HFF-Myc (cell line): ENCODE results near the gene YAF2.

Experiments used
- DNase-seq: peaks from one replicate; pipeline ENCODE4 v3.0.0-alpha.2; 2011; ENCODE audit warnings: low read depth; ENCODE audit errors: extremely low read depth
- H3K4me3 ChIP-seq: replicated peaks from 2 replicates; pipeline ENCODE4 v1.5.1; 2011; ENCODE audit warnings: low read depth, mild to moderate bottlenecking, control low read depth, low read length
- TF ChIP-seq, protein P1 (sequence below): IDR thresholded peaks from 2 replicates; pipeline ENCODE4 v1.5.1; 2012; ENCODE audit warnings: mild to moderate bottlenecking, low read depth, low read length, control low read depth; ENCODE audit errors: missing control alignments

The YAF2 gene

DNA sequence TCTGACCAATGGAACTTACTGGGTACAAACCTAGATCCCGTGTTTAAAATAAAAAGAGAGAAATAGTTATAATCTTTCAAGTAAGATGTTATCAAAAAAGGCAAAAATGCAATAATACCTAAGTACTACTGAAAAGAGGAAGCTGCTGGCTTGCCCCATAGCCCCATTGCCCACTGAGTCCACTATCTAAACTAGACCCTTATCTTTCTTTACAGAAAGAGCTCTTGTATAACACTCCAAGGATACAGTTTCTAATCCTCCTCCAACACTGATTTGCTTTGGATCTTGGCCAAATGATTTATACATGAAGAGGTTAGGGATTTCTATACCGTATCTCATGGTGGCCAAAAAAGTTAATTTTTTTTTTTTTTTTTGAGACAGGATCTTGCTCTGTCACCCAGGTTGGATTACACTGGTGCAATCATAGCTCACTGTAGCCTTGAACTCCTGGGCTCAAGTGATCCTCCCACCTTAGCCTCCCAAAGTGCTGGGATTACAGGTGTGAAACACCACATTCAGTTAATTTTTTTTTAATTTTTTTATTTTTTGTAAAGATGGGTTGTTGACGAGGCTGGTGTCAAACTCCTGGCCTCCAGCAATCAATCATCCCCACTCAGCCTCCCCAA lies 96.0 kb downstream of the YAF2 start:
- TF ChIP-seq, protein P1, sequence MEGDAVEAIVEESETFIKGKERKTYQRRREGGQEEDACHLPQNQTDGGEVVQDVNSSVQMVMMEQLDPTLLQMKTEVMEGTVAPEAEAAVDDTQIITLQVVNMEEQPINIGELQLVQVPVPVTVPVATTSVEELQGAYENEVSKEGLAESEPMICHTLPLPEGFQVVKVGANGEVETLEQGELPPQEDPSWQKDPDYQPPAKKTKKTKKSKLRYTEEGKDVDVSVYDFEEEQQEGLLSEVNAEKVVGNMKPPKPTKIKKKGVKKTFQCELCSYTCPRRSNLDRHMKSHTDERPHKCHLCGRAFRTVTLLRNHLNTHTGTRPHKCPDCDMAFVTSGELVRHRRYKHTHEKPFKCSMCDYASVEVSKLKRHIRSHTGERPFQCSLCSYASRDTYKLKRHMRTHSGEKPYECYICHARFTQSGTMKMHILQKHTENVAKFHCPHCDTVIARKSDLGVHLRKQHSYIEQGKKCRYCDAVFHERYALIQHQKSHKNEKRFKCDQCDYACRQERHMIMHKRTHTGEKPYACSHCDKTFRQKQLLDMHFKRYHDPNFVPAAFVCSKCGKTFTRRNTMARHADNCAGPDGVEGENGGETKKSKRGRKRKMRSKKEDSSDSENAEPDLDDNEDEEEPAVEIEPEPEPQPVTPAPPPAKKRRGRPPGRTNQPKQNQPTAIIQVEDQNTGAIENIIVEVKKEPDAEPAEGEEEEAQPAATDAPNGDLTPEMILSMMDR, result no peak
- no peak overlapping the region for H3K4me3 ChIP-seq
- no peak for DNase-seq

DNA sequence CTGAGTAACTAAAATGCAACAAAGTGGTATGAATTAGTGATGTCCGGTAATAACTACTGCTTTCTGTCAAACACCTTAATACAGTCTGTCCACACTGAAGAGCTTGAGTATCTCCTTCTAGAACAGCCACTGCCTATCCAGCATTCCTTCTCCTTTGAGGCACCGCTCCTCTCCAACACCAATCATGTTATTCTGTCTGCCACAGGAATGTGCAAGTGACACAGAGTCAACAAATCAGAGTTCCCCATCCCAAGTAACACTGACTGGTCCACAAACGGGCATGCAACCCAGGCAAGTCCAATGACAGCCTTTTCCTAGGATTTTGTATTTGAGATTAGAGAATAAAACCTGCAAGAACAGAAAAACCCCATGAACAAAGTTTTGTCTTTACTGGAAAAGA lies 97.1 kb downstream of the YAF2 start:
- TF ChIP-seq, protein P1, result no peak
- DNase-seq, result no peak
- no peak overlapping the region for H3K4me3 ChIP-seq

DNA sequence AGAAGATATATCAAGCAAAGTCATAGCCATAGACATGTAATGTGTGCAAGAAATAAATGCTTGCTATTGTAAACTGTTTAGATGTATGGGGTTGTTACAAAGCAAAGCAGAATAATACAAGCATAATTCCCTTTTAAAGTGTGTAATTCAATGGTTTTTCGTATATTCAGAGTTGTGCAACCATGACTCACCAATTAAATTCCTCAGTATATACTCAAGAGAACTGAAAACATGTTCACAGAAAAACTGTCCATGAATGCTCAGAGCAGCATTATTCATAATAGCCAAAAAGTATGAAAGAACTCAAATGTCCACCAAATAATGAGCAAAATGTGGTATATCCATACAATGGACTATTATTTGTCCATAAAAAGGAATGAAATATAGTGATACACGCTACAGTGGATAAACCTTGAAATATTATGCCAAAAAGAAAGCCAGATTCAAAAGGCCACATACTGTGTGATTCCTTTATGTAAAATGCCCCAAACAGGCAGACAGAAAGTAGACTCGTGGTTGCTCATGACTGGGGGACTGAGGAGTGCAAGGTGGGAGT lies 102.7 kb downstream of the YAF2 start:
- TF ChIP-seq, protein P1, result no peak
- DNase-seq, result no peak
- H3K4me3 ChIP-seq, result no peak overlapping the region

DNA sequence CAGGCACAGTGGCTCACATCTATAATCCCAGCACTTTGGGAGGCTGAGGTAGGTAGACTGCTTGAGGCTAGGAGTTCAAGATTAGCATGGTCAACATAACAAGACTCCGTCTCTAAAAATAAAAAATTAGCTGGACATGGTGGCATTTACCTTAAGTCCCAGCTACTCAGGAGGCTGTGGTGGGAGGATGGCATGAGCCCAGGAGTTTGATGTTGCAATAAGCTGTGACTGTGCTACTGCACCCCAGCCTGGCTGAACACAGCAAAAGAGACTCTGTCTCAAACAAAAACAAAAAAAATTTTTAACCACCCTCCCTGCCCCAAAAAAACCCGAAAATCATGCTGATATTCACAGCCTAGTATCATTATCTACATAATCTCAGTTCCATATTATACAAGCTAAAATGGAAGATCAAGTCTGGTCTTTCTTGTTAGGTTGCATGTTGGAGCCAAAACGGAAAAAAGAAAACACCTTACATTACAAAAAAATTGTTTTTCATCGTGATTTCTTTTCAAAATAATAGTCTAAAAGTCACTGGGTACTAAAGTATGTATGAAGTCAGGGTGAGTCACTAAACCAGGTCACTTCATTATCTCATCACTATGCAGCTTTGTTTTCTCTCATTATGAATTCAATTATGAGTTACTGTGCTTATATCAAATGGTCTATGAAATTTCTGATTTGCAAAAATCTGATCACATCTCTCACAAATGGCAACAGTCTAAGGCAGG lies 107.2 kb downstream of the YAF2 start:
- no peak for DNase-seq
- H3K4me3 ChIP-seq, result no peak overlapping the region
- TF ChIP-seq, protein P1, result no peak

DNA sequence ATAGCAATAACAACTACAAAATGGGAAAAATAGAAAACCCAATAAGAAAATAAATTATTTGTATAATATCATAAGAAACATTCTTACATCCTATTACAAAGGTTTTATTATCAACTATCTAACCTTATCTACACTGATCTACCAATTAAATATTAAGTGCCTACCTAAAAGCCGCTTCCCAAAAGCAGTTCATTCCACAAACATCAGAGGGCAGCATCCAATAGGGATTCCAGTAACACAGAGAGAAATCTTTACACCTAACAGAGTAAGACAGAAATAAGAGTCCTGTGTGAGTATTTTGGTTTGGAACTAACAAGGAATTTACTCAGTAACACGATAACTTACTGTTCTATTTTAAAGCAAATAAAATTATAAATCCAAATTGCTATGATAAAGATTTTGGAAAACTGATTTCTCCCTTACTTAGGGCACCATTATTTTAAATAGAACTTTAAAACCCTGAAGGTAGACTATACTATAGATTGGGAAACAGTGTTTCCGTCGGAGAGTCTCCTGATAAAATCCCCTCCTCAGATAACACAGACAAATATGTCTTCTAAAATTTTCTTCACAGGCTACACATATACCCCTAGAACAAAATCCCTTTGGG lies 108.3 kb downstream of the YAF2 start:
- TF ChIP-seq, protein P1, result peak; percentile 67

DNA sequence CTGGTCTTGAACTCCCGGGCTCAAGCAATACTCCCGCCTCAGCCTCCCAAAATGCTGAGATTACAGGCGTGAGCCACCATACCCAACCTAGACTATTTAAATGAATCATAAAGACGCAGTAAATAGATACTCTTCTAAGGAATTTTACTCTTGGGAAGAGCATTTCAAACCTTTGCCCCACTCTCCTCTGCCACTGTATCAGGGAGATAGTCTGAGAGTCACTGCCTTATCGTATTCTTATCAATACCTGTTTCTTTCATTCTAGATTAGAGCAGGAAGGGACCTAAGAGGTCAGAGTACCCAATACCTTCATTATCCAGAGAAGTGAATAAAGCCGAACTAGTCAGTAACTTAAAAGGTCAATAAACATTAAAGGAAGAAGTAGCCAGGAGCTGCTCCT lies 109.2 kb downstream of the YAF2 start:
- TF ChIP-seq, protein P1, result no peak
- no peak overlapping the region for H3K4me3 ChIP-seq
- DNase-seq, result no peak

More for the DNA sequence above, 108.3 kb downstream of the YAF2 start:
- no peak overlapping the region for H3K4me3 ChIP-seq
- DNase-seq, result peak; percentile 56
